ENCODE measurements around the gene TAGLN.

DNA sequence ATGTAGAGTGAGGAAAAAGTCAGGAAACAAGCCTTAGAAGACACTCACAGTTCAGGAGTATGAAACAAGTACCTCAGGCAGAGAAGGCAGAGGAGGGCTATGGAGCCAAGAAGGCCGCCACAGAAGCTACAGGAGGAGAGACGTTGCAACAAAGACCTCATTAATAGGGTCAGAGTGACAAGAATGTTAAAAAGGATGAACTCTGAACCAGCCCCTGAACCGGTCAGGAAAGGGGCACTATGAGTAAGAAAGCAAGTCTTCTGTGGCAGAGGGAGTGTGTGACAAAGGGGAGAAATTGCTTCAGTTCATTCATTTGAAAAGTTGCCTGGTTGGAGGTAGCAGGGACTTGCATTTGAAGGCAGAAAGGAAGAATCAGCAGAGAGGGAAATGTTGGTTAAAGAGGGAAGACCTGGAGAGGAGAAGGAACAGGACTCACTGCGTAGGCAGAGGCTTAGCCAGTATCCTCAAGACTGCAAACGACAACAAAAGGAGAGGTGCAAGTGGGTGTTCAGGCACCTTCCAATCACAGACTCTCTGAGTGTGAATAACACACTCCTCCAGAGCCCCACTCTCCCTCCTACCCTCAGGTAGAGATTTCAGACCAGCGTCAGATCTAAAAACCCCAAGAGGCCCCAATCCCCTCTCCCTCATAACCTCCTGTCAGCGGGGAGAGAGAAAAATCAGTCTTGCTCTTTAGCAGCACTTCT, 15.4 kb downstream of the TAGLN start:
- TF ChIP-seq TAF1 (IDR thresholded peaks at IDR 0.05; ENCODE audit: borderline replicate concordance, low read depth, low read length) (no peak), POLR2A (IDR thresholded peaks at IDR 0.05; ENCODE audit: low read depth, low read length) (no peak), POLR2AphosphoS5 (IDR thresholded peaks at IDR 0.05; ENCODE audit: low read depth, low read length) (no peak)

All from GM12892 (cell line).